Kidney tubule cell (primary cell): ENCODE results near the gene AKAP13.

Experiments
- DNase-seq: peaks from one replicate; pipeline ENCODE4 v3.0.0-alpha.2; 2018; ENCODE audit warnings: low spot score

The AKAP13 gene

DNA sequence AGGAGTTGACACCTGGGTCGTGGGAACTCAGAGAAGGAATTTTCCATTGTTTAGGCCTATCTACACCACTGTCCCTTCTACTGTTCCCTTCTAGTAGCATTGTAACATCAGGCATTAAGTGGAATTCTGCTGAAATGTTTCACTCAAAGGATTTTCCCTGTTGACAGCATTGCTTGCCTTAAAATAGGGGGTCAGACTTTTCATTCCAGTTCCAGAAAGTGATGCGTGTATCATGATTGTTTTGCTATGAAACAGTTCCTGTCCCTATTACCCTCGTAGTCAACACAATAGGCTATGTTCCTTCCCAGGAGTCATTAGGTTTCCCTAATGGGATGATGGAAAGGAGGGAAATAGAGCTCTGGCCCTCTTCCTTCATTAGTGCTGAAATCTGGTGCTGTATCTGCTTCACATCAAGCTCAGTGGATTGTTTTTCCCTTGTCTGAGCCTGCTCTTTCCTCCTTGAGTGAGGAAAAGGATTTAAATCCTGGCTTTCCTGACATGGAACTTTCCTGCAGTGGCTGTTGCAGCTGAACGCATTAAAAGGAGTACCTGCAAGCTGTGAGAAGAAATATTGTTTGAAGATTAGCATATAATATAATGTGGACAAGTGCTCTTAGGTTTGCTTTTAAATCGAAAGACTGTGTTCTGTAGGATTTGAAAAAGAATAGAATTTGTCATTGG lies 218.5 kb downstream of the AKAP13 start:
- no peak for DNase-seq

GRCh38 chr15:85600001-85600400 lies 219.6 kb downstream of the AKAP13 start:
- no peak for DNase-seq

DNA sequence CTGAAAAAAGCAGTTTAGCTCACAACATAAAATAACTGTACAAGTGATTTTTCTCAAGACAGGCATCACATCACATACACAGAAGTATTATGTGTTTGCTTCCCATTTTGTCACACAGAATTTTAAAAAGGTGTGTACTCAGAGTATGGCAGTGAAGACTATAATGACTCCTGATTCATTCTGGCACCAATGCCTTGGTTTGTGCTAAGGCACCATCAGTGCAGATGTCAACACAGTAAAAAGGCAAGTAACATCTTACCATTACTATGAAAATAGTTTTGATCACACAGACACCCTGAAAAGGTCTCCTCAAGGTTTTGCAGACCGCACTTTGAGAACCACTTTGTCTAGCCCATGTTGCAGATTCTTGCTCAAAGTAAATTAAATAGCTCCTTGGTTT lies 222.8 kb downstream of the AKAP13 start:
- DNase-seq, result no peak

- DNase-seq, result no peak
Observed at GRCh38 chr15:85603703-85604102, 223.3 kb downstream of the AKAP13 start.

GRCh38 chr15:85604194-85604593 lies 223.8 kb downstream of the AKAP13 start:
- no peak for DNase-seq

DNA sequence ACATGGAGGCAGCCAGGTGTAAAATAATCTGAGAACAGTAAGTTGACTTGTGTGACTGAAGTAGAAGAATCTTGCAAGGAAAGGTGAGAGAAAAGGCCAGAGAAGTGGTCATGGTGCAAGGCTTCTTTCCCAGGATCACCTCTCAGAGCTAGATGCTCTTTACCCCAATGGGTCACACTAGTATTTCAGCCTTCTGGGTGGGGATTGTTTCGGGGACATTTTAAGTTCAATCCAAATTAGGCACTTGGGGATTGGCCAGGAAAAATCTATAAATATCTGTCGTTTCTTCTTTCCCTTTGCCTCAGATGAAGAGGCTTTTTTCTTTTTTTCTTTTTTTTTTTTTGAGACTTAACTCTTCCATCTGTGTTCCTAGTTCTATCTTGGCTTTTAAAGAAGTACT lies 226.3 kb downstream of the AKAP13 start:
- no peak for DNase-seq

GRCh38 chr15:85607141-85607806 lies 226.9 kb downstream of the AKAP13 start:
- peak; percentile 57 for DNase-seq

- DNase-seq, result peak; percentile 68
Observed at GRCh38 chr15:85607842-85608241, 227.4 kb downstream of the AKAP13 start.

DNA sequence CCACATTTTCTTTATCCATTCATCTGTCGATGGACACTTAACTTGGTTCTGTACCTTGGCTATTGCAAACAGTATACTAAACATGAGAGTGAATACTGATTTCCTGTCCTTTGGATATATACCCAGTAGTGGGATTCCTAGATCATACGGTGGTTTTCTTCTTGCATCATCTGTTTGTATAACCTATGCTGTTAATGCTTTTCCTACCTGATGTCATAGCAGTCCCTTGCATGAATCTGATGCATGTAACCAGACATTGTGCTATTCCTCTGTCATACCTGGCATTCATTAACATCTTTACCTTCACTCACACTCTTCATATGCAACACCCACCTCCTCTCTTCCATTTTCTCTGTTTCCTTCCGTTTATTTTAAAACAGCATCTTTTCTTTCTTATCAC lies 229.1 kb downstream of the AKAP13 start:
- peak; percentile 12 for DNase-seq

DNA sequence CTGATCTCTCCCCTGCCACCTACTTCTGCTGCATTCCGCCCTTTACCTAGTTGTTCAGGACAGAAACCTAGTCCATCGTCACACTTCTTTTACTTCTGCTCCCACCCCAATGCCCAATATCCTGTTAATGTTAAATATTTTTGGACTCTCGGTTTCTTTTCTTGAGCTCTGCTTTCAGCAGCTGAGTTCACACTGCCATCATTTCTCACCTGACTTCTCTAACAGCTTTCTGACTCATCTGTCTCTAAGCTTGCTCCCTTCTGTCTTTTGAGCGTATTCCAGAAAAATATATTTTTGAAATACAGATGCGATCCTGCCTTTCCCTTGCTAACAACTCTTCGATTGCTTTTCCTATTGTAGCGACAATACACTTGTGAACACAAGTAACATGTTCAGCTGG lies 231.0 kb downstream of the AKAP13 start:
- DNase-seq, result no peak

- DNase-seq, result peak; percentile 47
Observed at GRCh38 chr15:85614059-85614458, 233.7 kb downstream of the AKAP13 start.

DNA sequence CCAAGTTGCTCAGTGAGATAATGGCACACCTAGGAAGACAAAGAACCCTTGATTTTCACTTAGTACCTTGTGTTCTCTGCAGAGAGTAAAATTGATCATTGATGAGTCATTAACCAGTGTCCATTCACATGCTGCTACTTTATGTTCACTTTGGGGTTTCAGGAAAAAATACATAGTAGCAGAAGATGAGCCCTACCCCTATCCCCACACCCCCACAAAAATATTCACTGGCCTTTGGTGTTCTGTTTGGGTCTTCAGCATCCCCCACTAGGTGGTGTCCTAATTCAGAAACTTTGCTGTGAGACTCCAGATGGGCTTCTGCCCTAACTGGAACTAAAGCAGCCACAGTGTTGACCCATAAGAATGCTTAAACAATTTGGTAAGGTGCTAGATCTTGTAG lies 235.5 kb downstream of the AKAP13 start:
- DNase-seq, result peak; percentile 14

DNA sequence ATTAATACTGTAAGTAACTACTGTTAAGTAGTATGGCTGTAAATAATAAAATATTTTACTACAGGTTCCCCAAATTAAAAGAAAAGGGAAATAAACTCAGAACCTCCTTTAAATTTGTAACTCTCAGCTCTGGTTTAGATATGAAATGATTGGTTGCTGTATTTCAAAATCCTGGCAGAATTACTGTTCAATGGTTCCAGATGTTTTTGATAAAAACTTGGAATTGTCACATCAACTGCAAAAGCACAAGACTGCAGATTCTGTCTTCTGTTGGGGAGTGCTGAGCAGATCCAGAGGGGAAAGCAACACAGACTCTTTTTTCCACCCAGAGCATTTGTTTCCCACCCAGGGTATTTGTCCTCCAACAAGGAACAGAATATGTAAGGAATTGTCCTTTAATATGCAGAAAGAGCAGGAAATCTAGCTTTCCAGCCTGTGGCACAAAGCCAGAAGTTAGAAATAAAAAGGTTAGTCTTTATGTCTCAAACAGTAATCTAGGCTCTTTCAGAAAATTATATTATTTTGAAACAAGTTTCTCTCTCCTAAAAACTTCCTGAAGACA lies 236.2 kb downstream of the AKAP13 start:
- no peak for DNase-seq

DNA sequence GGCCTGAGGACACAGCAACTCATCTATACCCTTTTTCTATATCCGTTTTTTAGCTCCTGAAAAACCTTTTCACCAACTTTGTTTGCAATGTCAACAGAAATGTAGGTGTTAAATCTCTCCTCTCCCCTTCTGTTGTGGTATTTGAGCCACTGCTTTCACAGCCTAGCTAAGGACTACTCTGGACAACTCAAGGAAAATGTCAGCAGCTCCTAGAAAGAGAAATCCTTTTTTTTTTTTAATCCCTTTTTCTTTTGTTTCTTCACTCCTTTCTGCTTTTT lies 237.8 kb downstream of the AKAP13 start:
- DNase-seq, result no peak

DNA sequence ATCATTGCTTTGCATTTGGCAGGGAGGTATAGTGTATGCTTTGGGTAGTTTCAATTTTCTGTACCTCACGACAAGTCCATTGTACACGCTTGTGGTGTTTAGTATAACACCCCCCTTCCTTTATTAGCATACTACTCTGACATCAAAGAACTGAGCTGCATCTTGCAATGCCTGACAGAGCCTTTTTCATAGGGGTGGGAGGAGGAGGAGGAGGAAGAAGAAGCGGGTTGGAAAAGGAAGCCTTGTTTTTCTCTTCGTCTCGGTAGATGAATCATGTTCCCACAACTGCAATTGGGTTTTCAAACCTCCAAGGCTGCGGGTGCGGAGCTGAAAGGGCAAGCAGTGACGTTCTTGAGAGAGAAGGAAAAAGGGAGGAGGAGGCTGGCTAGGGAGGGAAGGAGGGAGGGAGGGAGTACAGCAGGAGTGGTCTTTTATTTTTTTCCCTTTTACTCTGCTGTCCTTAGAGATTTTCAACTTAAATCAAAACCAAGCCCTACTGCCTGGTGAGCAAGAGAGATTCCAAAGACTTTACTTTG lies 238.6 kb downstream of the AKAP13 start:
- DNase-seq, result peak; percentile 75

DNA sequence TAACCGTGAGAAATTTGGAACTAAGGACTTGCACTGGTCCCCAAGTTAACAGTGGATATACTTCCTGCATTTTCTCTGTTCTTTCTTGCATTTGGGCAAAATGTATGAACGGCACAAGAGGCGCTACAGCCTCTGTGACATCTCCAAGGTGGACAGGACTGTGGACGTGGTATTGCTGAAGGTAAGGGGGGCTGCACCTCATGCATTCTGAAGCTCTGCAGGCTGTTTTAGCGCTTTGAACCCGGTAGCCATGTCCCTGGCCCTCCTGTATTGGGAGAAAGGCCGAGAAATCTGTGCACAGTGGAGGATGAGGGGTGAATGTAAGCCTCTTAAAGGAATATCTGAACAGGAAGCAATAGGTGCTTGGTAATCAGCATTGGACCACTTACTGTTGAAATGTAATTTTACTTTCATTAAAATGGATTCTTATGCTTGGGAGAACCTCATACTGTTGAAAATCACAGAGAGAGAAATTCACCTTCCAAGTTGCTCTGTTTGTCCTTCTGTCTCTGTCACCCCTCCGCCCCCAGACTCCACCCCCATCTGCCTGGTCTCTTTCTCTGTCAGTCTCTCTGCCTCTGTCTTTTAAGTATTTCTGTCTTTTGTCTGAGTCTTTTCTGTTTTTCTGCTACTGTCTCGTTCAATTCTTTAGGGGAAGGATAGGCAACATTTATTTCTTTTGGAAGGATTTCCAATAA lies 239.7 kb downstream of the AKAP13 start:
- no peak for DNase-seq

- no peak for DNase-seq
Observed at GRCh38 chr15:85620690-85621049, 240.3 kb downstream of the AKAP13 start.

GRCh38 chr15:85621094-85621493 lies 240.7 kb downstream of the AKAP13 start:
- DNase-seq, result no peak

DNA sequence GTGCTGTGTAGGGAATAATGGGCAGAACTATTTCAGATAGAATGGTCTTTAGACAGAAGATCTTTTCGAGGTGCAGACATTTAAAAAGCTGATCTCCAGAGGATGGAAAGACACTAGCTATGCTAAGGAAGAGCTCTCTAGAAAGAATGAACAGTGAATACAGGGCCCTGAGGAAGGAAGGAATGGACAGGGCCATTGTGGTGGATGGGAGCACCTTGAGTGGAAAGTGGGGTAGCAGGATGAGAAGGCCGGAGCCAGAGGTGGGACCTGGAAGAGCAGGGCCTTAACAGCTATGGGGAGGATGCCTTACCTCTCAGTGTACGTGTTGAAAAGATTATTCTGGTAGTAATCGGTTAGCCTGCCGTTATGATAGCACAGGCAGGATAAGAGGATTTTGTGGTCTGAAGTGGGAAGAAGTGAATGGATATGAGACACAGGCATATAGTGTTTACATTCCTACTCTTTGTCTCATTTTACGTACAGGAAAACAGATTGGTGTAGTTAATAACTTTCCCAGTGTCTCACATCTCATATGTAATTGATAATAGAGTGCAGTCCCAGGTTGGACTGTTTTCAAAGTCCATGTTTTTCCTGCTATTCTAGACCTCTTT lies 241.9 kb downstream of the AKAP13 start:
- DNase-seq, result no peak

GRCh38 chr15:85623315-85624049 lies 243.1 kb downstream of the AKAP13 start:
- peak; percentile 20 for DNase-seq

DNA sequence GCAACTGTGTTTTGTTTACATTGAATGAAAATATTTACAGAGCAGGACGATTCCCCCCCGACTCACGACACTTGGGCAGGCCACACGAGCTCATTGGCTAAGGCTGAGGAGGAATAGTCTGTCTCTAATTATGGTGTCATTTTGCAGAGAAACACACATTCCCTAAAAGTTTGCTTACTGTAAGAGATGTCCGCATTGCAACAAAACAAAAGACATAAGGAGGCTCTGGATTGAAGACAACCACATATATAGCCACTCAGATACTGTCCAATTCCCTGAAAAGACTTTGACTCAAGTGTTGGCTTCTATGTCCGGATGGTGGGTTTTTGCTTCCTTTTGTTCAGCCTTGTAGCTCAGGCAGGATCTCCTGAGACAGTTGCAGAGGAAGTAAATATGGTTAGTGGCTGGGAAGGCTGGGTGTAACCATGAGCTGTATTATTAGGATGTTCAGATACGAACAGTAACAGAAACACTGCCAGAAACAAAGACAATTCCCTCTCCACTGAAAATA lies 243.9 kb downstream of the AKAP13 start:
- DNase-seq, result no peak
